SK-N-SH (cell line): ENCODE results near the gene HSPA5. TPM values are rescaled to one million over a fixed set of nuclear protein-coding genes. Genes with fewer than 3 reads are reported as not detected.

Source experiments
- CTCF ChIA-PET: fragments of 300-600, 350-600 bp; formaldehyde crosslinking; extraction: SDS; loops from one replicate; lab custom pipeline; 2021; lab: Yijun Ruan, JAX
- POLR2A ChIA-PET: fragments of 350-600 bp; sonication (Branson Sonifier 250); formaldehyde crosslinking; extraction: SDS; loops from one replicate; lab custom pipeline; 2020; ENCODE audit warnings: antibody characterized with exemption, inconsistent platforms; lab: Yijun Ruan, JAX
- DNase-seq: peaks from one replicate; pipeline ENCODE4 v3.0.0; 2012
- H2AFZ ChIP-seq: fragments of 200-600 bp; sonication (generic); 2 replicates; pipeline ENCODE4 v1.8.1; 2016; ENCODE audit warnings: antibody characterized with exemption, mild to moderate bottlenecking, low read depth
- H3F3A ChIP-seq: fragments of 200-600 bp; sonication (generic); replicated peaks from 2 replicates; pipeline ENCODE3; 2016; ENCODE audit warnings: antibody characterized with exemption, mild to moderate bottlenecking; ENCODE audit not compliant: insufficient read depth
- H3K27ac ChIP-seq, 2 experiments: fragments of 200-500 bp in 1 of 2; fragments of 200-600 bp in 1 of 2; sonication (Bioruptor generic) in 1 of 2; sonication (generic), shearing (Covaris generic) in 1 of 2; 2 replicates each; pipeline versions ENCODE4 v1.5.1 to v1.6.1; 2014 to 2016; ENCODE audit warnings: low read depth in 2 of 2, inconsistent platforms in 1 of 2, low read length in 1 of 2, mild to moderate bottlenecking in 1 of 2, mixed read lengths in 1 of 2
- H3K27me3 ChIP-seq: fragments of 200-600 bp; sonication (generic), shearing (Covaris generic); 2 replicates; pipeline ENCODE4 v1.6.1; 2016; ENCODE audit warnings: mixed run types; ENCODE audit not compliant: insufficient read depth
- H3K36me3 ChIP-seq, 2 experiments: fragments of 200-500 bp in 1 of 2; fragments of 200-600 bp in 1 of 2; sonication (Bioruptor generic) in 1 of 2; sonication (generic) in 1 of 2; replicated peaks in 1 of 2; 2 replicates each; pipeline versions ENCODE3 to v1.5.1; 2014 to 2016; ENCODE audit warnings: low read length in 1 of 2, mild to moderate bottlenecking in 1 of 2; ENCODE audit not compliant: insufficient read depth in 2 of 2, control insufficient read depth in 1 of 2
- H3K4me1 ChIP-seq, 2 experiments: fragments of 200-500 bp in 1 of 2; fragments of 200-600 bp in 1 of 2; sonication (Bioruptor generic) in 1 of 2; sonication (generic), shearing (Covaris generic) in 1 of 2; 2 replicates each; pipeline versions ENCODE4 v1.5.1 to v1.6.1; 2014 to 2016; ENCODE audit warnings: low read depth in 1 of 2, low read length in 1 of 2, mixed run types in 1 of 2; ENCODE audit not compliant: insufficient read depth in 2 of 2, control insufficient read depth in 1 of 2
- H3K4me2 ChIP-seq: fragments of 200-600 bp; sonication (generic), shearing (Covaris generic); 2 replicates; pipeline ENCODE4 v1.6.1; 2017; ENCODE audit warnings: mixed run types
- H3K4me3 ChIP-seq, 2 experiments: fragments of 200-500 bp in 1 of 2; fragments of 200-600 bp in 1 of 2; sonication (Bioruptor generic) in 1 of 2; sonication (generic), shearing (Covaris generic) in 1 of 2; 2 replicates each; pipeline versions ENCODE4 v1.5.1 to v1.8.1; 2014 to 2016; ENCODE audit warnings: low read depth in 2 of 2, inconsistent platforms in 1 of 2, low read length in 1 of 2, mild to moderate bottlenecking in 1 of 2, mixed read lengths in 1 of 2, moderate library complexity in 1 of 2
- H3K79me2 ChIP-seq: fragments of 200-600 bp; sonication (generic); 2 replicates; pipeline ENCODE4 v1.8.1; 2017; ENCODE audit warnings: mild to moderate bottlenecking; ENCODE audit not compliant: insufficient read depth
- H3K9ac ChIP-seq: fragments of 200-600 bp; sonication (generic); 2 replicates; pipeline ENCODE4 v1.6.1; 2017; ENCODE audit warnings: mixed run types
- H3K9me2 ChIP-seq: fragments of 200-600 bp; sonication (generic); 2 replicates; pipeline ENCODE4 v1.6.1; 2017; ENCODE audit warnings: mixed run types
- H3K9me3 ChIP-seq: fragments of 200-600 bp; sonication (generic); 2 replicates; pipeline ENCODE4 v1.6.1; 2017; ENCODE audit warnings: mixed run types, mild to moderate bottlenecking, moderate library complexity
- H4K20me1 ChIP-seq: fragments of 200-600 bp; sonication (generic); 2 replicates; pipeline ENCODE4 v1.6.1; 2017; ENCODE audit warnings: mild to moderate bottlenecking, mixed run types; ENCODE audit not compliant: insufficient read depth
- EP300 ChIP-seq, 2 experiments: IDR thresholded peaks; 2 replicates each; pipeline versions ENCODE4 v1.4.0 to v1.6.1; 2012; ENCODE audit warnings: borderline replicate concordance in 1 of 2, low read depth in 1 of 2, low read length in 1 of 2
- EZH2phosphoT487 ChIP-seq: fragments of 200-600 bp; sonication (generic); IDR thresholded peaks from 2 replicates; pipeline ENCODE4 v1.6.1; 2017; ENCODE audit warnings: low read depth, mixed run types, mild to moderate bottlenecking, antibody characterized with exemption, moderate library complexity, borderline replicate concordance
- FOXJ3 ChIP-seq: sonication (generic); formaldehyde crosslinking; IDR thresholded peaks from 2 replicates; pipeline ENCODE4 v1.5.1; 2020; ENCODE audit warnings: mild to moderate bottlenecking, missing genetic modification reagents
- FOXM1 ChIP-seq: IDR thresholded peaks from 2 replicates; pipeline ENCODE4 v1.4.0; 2012; ENCODE audit warnings: low read depth, mild to moderate bottlenecking
- GATA2 ChIP-seq: sonication (generic); formaldehyde crosslinking; IDR thresholded peaks from 2 replicates; pipeline ENCODE4 v1.5.0; 2020; ENCODE audit warnings: mild to moderate bottlenecking, missing genetic modification reagents
- IRF3 ChIP-seq: fragments of 150-350 bp; IDR thresholded peaks from 2 replicates; pipeline ENCODE4 v1.6.1; 2016; ENCODE audit warnings: mild to moderate bottlenecking, low read depth, low read length
- JUND ChIP-seq: IDR thresholded peaks from 2 replicates; pipeline ENCODE4 v1.4.0; 2012
- MAX ChIP-seq: IDR thresholded peaks from 2 replicates; pipeline ENCODE4 v1.4.0; 2012; ENCODE audit warnings: low read depth
- MXI1 ChIP-seq: IDR thresholded peaks from 2 replicates; pipeline ENCODE4 v1.6.1; 2012; ENCODE audit warnings: mild to moderate bottlenecking, low read depth, low read length, improper control_type of control experiment
- PBX3 ChIP-seq: IDR thresholded peaks from 2 replicates; pipeline ENCODE4; 2012
- POLR2AphosphoS5 ChIP-seq: IDR thresholded peaks from 2 replicates; pipeline ENCODE4 v1.6.1; 2012; ENCODE audit warnings: low read depth, low read length
- RFX5 ChIP-seq: IDR thresholded peaks from 2 replicates; pipeline ENCODE4 v1.6.1; 2012; ENCODE audit warnings: mild to moderate bottlenecking, improper control_type of control experiment, low read length
- SMC3 ChIP-seq: IDR thresholded peaks from 2 replicates; pipeline ENCODE4 v1.6.1; 2012; ENCODE audit warnings: low read depth, low read length, improper control_type of control experiment
- TCF12 ChIP-seq: IDR thresholded peaks from 2 replicates; pipeline ENCODE4 v1.4.0; 2012
- USF2 ChIP-seq: fragments of 150-350 bp; IDR thresholded peaks from 2 replicates; pipeline ENCODE4 v1.6.1; 2017; ENCODE audit warnings: antibody characterized with exemption, low read length, low read depth, borderline replicate concordance
- ZBTB33 ChIP-seq: IDR thresholded peaks from 2 replicates; pipeline ENCODE4 v1.4.0; 2012; ENCODE audit warnings: low read depth, borderline replicate concordance
- WGBS: methylation state at CpG from one replicate; pipeline ENCODE4 v1.1.6; 2017; ENCODE audit warnings: low lambda C conversion rate; 5-methylcytosine and 5-hydroxymethylcytosine counted together
- polyA plus RNA-seq, 3 experiments: library from polyadenylated mRNA; depleted of rRNA; stranded (reverse); fragments of >200 nt; gene quantifications; 2 replicates each; pipeline ENCODE4 v1.2.3, GENCODE V29; 2012

Gene HSPA5
- polyA plus RNA-seq, 1 of the 3 experiments (the other 2 are of a cell fraction): 226 TPM

GRCh38 chr9:125271081-125271480, 29.9 kb upstream of the HSPA5 start:
- Histone ChIP-seq H3K27ac (no peak overlapping the region), H3K9ac (no peak overlapping the region)
- CTCF ChIA-PET: no interaction called here

More at GRCh38 chr9:125271081-125271480, 29.9 kb upstream of the HSPA5 start:
- Histone ChIP-seq H3K4me2 (no peak overlapping the region), H3K36me3 (no peaks in the 10 kb centered on the region), H3K27me3 (no peaks in the 10 kb centered on the region), H3K79me2 (peaks cover 100% of the 10 kb centered on the region), H3K9me2 (no peaks in the 10 kb centered on the region), H3K4me1 (peaks cover 0 to 6% of the 10 kb centered on the region in 2 experiments; a peak in 1 of 4 replicates), H3F3A (peaks cover 7% of the 10 kb centered on the region), H3K9me3 (no peaks in the 10 kb centered on the region), H2AFZ (no peak overlapping the region), H3K4me3 (no peak overlapping the region), H4K20me1 (peaks cover 13% of the 10 kb centered on the region; the same call in 1 of the 2 replicates)
- TF ChIP-seq FOXM1: no peak
- no peak for TF ChIP-seq TCF12
- no peak for TF ChIP-seq EP300 (IDR thresholded peaks at IDR 0.05; ENCODE audit: borderline replicate concordance in 1 of 2, low read depth in 1 of 2, low read length in 1 of 2)
- TF ChIP-seq MAX: no peak
- no peak for TF ChIP-seq EZH2phosphoT487
- no peak for TF ChIP-seq MXI1
- no peak for TF ChIP-seq POLR2AphosphoS5
- TF ChIP-seq GATA2: no peak
- no peak for TF ChIP-seq JUND
- no peak for TF ChIP-seq IRF3
- TF ChIP-seq ZBTB33: no peak
- no peak for TF ChIP-seq USF2
- TF ChIP-seq PBX3: no peak
- no peak for TF ChIP-seq RFX5
- TF ChIP-seq FOXJ3 (CRISPR knock-in tag): no peak
- TF ChIP-seq SMC3: no peak
- DNase-seq: no peak
- 96% methylated on average over 5 of the region's 5 CpGs for WGBS
- POLR2A ChIA-PET: no interaction called here
